Endodermal cell (in vitro differentiated cells): ENCODE data around the gene ABR. TPM values are rescaled to one million over a fixed set of nuclear protein-coding genes. Genes with fewer than 3 reads are reported as not detected.
A peak's percentile ranks its signal among the peaks of the same experiment; 100 is the strongest.
"Not testable (repeated sequence)": the region's sequence is repeated elsewhere in the genome, so short reads cannot be mapped to it uniquely, and the experiment has no call there.

ENCODE experiments used
- DNase-seq: peaks from one replicate; pipeline ENCODE4 v3.0.0-alpha.2; 2017
- H3K27ac ChIP-seq: 2 replicates; pipeline ENCODE4 v1.5.1; 2013; ENCODE audit warnings: mild to moderate bottlenecking, low read depth, low read length, moderate library complexity
- H3K27me3 ChIP-seq: 2 replicates; pipeline ENCODE4 v1.6.1; 2013; ENCODE audit warnings: mild to moderate bottlenecking, low read length, moderate library complexity; ENCODE audit not compliant: insufficient read depth, control insufficient read depth, poor library complexity, severe bottlenecking
- H3K36me3 ChIP-seq: 2 replicates; pipeline ENCODE4 v1.7.0; 2013; ENCODE audit warnings: mild to moderate bottlenecking, low read length, moderate library complexity; ENCODE audit not compliant: control insufficient read depth, insufficient read depth
- H3K4me1 ChIP-seq: one replicate; pipeline ENCODE4 v1.7.0; 2013; ENCODE audit warnings: low read length; ENCODE audit not compliant: control insufficient read depth, insufficient read depth
- H3K4me3 ChIP-seq: 2 replicates; pipeline ENCODE4 v1.5.1; 2013; ENCODE audit warnings: mild to moderate bottlenecking, low read length, moderate library complexity
- H3K9ac ChIP-seq: 2 replicates; pipeline ENCODE4 v1.6.1; 2013; ENCODE audit warnings: mild to moderate bottlenecking, low read length, moderate library complexity; ENCODE audit not compliant: poor library complexity, severe bottlenecking; ENCODE audit errors: extremely low read depth
- H3K9me3 ChIP-seq: 2 replicates; pipeline ENCODE4 v1.6.1; 2013; ENCODE audit warnings: mild to moderate bottlenecking, low read length, moderate library complexity; ENCODE audit not compliant: control insufficient read depth
- H3K27ac Mint-ChIP-seq: 2 replicates; pipeline ENCODE4 v1.8.0; 2020; ENCODE audit warnings: mixed read lengths
- H3K27me3 Mint-ChIP-seq: 2 replicates; pipeline ENCODE4 v1.8.0; 2021; ENCODE audit warnings: mild to moderate bottlenecking, mixed read lengths; ENCODE audit not compliant: insufficient read depth
- H3K36me3 Mint-ChIP-seq: 2 replicates; pipeline ENCODE4 v1.8.0; 2020; ENCODE audit warnings: low read depth, mixed read lengths
- H3K4me1 Mint-ChIP-seq: 2 replicates; pipeline ENCODE4 v1.8.0; 2020; ENCODE audit warnings: mixed read lengths
- H3K4me3 Mint-ChIP-seq: 2 replicates; pipeline ENCODE4 v1.8.0; 2020; ENCODE audit warnings: mild to moderate bottlenecking, moderate library complexity, mixed read lengths
- H3K9me3 Mint-ChIP-seq: 2 replicates; pipeline ENCODE4 v1.8.0; 2020; ENCODE audit warnings: mild to moderate bottlenecking, mixed read lengths
- WGBS, 2 experiments: methylation state at CpG; one replicate each; pipeline versions ENCODE4 v1.1.5 to v1.1.7; 2013; ENCODE audit warnings: missing lambda C conversion rate in 2 of 2, mixed read lengths in 1 of 2; ENCODE audit not compliant: insufficient coverage in 1 of 2, insufficient read length in 1 of 2; 5-methylcytosine and 5-hydroxymethylcytosine counted together
- total RNA-seq, 2 donors: library from RNA; stranded (reverse); fragmentation: NEBNext Ultra II Directional in 1 of 2; extraction: Animal tissue kit (Norgen Biotek cat#: 25700) in 1 of 2; gene quantifications; 2 replicates in 1 of 2; 3 replicates in 1 of 2; pipeline ENCODE4 v1.2.1, GENCODE V29; 2021
- TF ChIP-seq, protein P1 (sequence below): fragments of 200-600 bp; sonication (generic); conservative IDR thresholded peaks from 2 replicates; pipeline ENCODE4 v1.5.0; 2021; ENCODE audit warnings: antibody characterized with exemption, mild to moderate bottlenecking

Gene ABR
- total RNA-seq, 2 donors from 2014 or later: 51.1 to 58.7 TPM

- H3K4me1 ChIP-seq: no peaks in the 10 kb centered on the region
- peak within 1 kb of the TSS; percentile 93 for H3K4me3 Mint-ChIP-seq
Measured at GRCh38 chr17:996554-997344, 183.0 kb downstream of the ABR start, which contains the start of gene TIMM22. Gene TIMM22, plus strand, starts transcription at chr17:997129. Its CDS starts 14 bp downstream, at chr17:997143.

GRCh38 chr17:995324-995723 is 184.5 kb downstream of the ABR start:
- H3K27me3 ChIP-seq, H3K4me3 ChIP-seq, H3K4me1 Mint-ChIP-seq, H3K27ac ChIP-seq, H3K9me3 ChIP-seq, DNase-seq, H3K4me3 Mint-ChIP-seq, H3K9ac ChIP-seq, H3K4me1 ChIP-seq, H3K27ac Mint-ChIP-seq, H3K9me3 Mint-ChIP-seq: not testable (repeated sequence)
- WGBS, 2 experiments: 95 to 97% methylated on average over 5 to 8 of the region's 8 CpGs
- H3K36me3 Mint-ChIP-seq: peaks cover 11% of the 10 kb centered on the region
- H3K36me3 ChIP-seq: peaks cover 11% of the 10 kb centered on the region
- peaks cover 14% of the 10 kb centered on the region for H3K27me3 Mint-ChIP-seq

More at GRCh38 chr17:996554-997344, 183.0 kb downstream of the ABR start, which contains the start of gene TIMM22:
- H3K27me3 ChIP-seq: no peaks in the 10 kb centered on the region
- Mint-ChIP-seq H3K36me3 (peaks cover 25% of the 10 kb centered on the region), H3K27me3 (peaks cover 11% of the 10 kb centered on the region), H3K27ac (peak within 1 kb of the TSS; percentile 100), H3K9me3 (peaks cover 4% of the 10 kb centered on the region), H3K4me1 (peaks cover 7% of the 10 kb centered on the region)
- H3K9me3 ChIP-seq: no peaks in the 10 kb centered on the region
- TF ChIP-seq, protein P1, sequence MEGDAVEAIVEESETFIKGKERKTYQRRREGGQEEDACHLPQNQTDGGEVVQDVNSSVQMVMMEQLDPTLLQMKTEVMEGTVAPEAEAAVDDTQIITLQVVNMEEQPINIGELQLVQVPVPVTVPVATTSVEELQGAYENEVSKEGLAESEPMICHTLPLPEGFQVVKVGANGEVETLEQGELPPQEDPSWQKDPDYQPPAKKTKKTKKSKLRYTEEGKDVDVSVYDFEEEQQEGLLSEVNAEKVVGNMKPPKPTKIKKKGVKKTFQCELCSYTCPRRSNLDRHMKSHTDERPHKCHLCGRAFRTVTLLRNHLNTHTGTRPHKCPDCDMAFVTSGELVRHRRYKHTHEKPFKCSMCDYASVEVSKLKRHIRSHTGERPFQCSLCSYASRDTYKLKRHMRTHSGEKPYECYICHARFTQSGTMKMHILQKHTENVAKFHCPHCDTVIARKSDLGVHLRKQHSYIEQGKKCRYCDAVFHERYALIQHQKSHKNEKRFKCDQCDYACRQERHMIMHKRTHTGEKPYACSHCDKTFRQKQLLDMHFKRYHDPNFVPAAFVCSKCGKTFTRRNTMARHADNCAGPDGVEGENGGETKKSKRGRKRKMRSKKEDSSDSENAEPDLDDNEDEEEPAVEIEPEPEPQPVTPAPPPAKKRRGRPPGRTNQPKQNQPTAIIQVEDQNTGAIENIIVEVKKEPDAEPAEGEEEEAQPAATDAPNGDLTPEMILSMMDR: peak; percentile 95
- H3K9ac ChIP-seq: peak within 1 kb of the TSS; percentile 85
- 0 to 1% methylated on average over 18 to 71 of the region's 71 CpGs for WGBS, 2 experiments
- H3K4me3 ChIP-seq: peak within 1 kb of the TSS; percentile 94
- peak; percentile 100 for DNase-seq
- peak within 1 kb of the TSS; percentile 79 for H3K27ac ChIP-seq
- H3K36me3 ChIP-seq: peaks cover 25% of the 10 kb centered on the region

DNA sequence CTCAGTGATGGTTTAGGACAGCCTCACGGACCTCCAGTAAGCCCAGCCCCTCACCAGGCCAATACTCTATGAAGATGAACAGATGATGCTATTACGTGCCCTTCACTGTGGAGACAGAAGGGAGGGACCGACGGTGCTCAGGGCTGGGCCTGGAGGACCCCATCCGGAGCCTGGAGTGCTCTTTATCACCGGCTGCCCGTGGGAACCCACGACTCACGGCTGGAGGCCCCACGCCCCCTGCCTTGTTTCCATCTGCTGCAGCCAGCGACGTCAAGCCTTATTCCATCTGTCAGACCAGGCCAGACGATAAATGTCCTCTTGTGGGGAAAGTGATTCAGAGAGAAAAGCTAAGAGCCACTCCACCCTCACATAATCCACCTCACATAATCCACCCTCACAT is 186.8 kb downstream of the ABR start:
- Mint-ChIP-seq H3K4me3 (no peak overlapping the region), H3K36me3 (no peaks in the 10 kb centered on the region), H3K4me1 (peaks cover 3% of the 10 kb centered on the region), H3K27ac (no peak overlapping the region), H3K9me3 (peaks cover 4% of the 10 kb centered on the region), H3K27me3 (peaks cover 14% of the 10 kb centered on the region)
- H3K4me3 ChIP-seq: no peak overlapping the region
- 80 to 81% methylated on average over 8 to 13 of the region's 13 CpGs for WGBS, 2 experiments
- H3K36me3 ChIP-seq: no peaks in the 10 kb centered on the region
- no peak overlapping the region for H3K9ac ChIP-seq
- no peaks in the 10 kb centered on the region for H3K4me1 ChIP-seq
- no peak overlapping the region for H3K27ac ChIP-seq
- no peaks in the 10 kb centered on the region for H3K9me3 ChIP-seq
- no peak for DNase-seq
- no peaks in the 10 kb centered on the region for H3K27me3 ChIP-seq
- TF ChIP-seq, protein P1: no peak
